Measurements from ENCODE around the gene NECTIN3. TPM values are rescaled to one million over a fixed set of nuclear protein-coding genes. Genes with fewer than 3 reads are reported as not detected.

NECTIN3 gene
- total RNA-seq, 2 experiments from 2014 or later = 0.22 TPM; not detected in 1

DNA sequence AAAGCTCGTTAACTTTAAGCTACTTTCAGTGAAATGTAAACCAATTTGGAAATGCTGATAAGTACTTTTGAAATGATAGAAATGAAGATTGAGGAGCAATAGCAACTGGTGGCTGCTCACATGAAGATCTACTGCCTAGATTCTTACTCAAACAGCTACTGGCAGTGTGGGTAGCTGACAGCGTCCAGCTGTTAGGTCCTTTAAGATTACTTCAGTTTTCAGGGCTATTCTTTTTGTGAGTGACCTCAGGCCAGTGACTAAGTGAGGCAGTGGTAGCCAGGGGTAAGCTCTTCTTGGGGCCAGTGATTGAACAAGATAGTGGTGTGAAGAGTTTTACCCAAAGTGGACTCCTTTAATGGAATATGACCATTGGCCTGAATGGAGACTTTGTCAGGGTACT lies 41.3 kb downstream of the NECTIN3 start:
- Histone ChIP-seq H3K4me3 (ENCODE audit: low read depth, low read length, poor library complexity, severe bottlenecking) (no peak overlapping the region), H2AFZ (ENCODE audit: low read length) (no peak overlapping the region), H3K9me2 (ENCODE audit: insufficient read depth, low read length) (no peaks in the 10 kb centered on the region), H4K20me1 (ENCODE audit: insufficient read depth, low read length) (no peaks in the 10 kb centered on the region), H3K4me2 (ENCODE audit: low read length) (no peak overlapping the region), H3K4me1 (ENCODE audit: insufficient read depth, low read length, poor library complexity, severe bottlenecking) (no peaks in the 10 kb centered on the region), H3K36me3 (ENCODE audit: insufficient read depth, low read length) (no peaks in the 10 kb centered on the region), H3K27ac (ENCODE audit: low read depth, low read length, poor library complexity, severe bottlenecking) (no peak overlapping the region), H3K9me3 (ENCODE audit: low read length) (no peaks in the 10 kb centered on the region), H3K79me2 (ENCODE audit: insufficient read depth, low read depth, low read length) (no peaks in the 10 kb centered on the region)
- ChIA-PET POLR2A (interaction anchor here (0.7 to 1.5 kb wide), 2 partner anchors 33 to 410 kb away, joined by 3 to 4 read pairs; no protein-coding TSS in a partner anchor), CTCF (ENCODE audit: unreplicated experiment) (no interaction called here)
- no TSS peak for BruUV-seq (replicated peaks)
- intact Hi-C loops (cut with micrococcal nuclease; ENCODE audit: unreplicated experiment) = no loop called here
- no peak for DNase-seq (ENCODE audit: low spot score)
- TF ChIP-seq EZH2phosphoT487 (IDR thresholded peaks at IDR 0.05; ENCODE audit: borderline replicate concordance, low read depth, low read length) = no peak
- TF ChIP-seq, protein P1, sequence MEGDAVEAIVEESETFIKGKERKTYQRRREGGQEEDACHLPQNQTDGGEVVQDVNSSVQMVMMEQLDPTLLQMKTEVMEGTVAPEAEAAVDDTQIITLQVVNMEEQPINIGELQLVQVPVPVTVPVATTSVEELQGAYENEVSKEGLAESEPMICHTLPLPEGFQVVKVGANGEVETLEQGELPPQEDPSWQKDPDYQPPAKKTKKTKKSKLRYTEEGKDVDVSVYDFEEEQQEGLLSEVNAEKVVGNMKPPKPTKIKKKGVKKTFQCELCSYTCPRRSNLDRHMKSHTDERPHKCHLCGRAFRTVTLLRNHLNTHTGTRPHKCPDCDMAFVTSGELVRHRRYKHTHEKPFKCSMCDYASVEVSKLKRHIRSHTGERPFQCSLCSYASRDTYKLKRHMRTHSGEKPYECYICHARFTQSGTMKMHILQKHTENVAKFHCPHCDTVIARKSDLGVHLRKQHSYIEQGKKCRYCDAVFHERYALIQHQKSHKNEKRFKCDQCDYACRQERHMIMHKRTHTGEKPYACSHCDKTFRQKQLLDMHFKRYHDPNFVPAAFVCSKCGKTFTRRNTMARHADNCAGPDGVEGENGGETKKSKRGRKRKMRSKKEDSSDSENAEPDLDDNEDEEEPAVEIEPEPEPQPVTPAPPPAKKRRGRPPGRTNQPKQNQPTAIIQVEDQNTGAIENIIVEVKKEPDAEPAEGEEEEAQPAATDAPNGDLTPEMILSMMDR (conservative IDR thresholded peaks at IDR 0.05; ENCODE audit: low read length) = no peak

DNA sequence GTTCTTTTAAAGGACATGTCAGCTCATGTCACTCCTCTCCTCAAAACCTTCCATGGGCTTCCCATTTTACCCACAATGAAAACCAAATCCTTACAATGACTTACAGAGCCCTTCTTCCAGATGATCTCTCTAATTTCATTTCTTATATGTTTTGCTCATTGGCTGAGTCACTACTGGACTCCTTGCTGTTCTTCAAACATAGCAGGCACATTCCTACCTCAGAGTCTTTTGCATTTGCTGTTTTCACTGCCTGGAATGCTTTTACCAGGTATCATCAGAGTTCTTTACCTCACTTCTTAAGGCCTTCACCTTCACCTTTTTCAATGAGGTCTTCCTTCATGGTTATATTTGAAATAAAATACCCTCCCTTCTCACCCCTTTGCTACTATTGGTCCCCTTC lies 57.3 kb downstream of the NECTIN3 start:
- H4K20me1 ChIP-seq (ENCODE audit: insufficient read depth, low read length) = no peaks in the 10 kb centered on the region
- no peak overlapping the region for H2AFZ ChIP-seq (ENCODE audit: low read length)
- no peak overlapping the region for H3K4me2 ChIP-seq (ENCODE audit: low read length)
- no peaks in the 10 kb centered on the region for H3K79me2 ChIP-seq (ENCODE audit: insufficient read depth, low read depth, low read length)
- POLR2A ChIA-PET = no interaction called here
- H3K36me3 ChIP-seq (ENCODE audit: insufficient read depth, low read length) = no peaks in the 10 kb centered on the region
- H3K9me3 ChIP-seq (ENCODE audit: low read length) = no peaks in the 10 kb centered on the region
- BruUV-seq (replicated peaks) = no TSS peak
- H3K27ac ChIP-seq (ENCODE audit: low read depth, low read length, poor library complexity, severe bottlenecking) = no peak overlapping the region
- TF ChIP-seq, protein P1 (conservative IDR thresholded peaks at IDR 0.05; ENCODE audit: low read length) = no peak
- TF ChIP-seq EZH2phosphoT487 (IDR thresholded peaks at IDR 0.05; ENCODE audit: borderline replicate concordance, low read depth, low read length) = no peak
- H3K4me1 ChIP-seq (ENCODE audit: insufficient read depth, low read length, poor library complexity, severe bottlenecking) = no peaks in the 10 kb centered on the region
- no peak for DNase-seq (ENCODE audit: low spot score)
- no peak overlapping the region for H3K4me3 ChIP-seq (ENCODE audit: low read depth, low read length, poor library complexity, severe bottlenecking)
- intact Hi-C loops (cut with micrococcal nuclease; ENCODE audit: unreplicated experiment) = no loop called here
- CTCF ChIA-PET (ENCODE audit: unreplicated experiment) = no interaction called here
- no peaks in the 10 kb centered on the region for H3K9me2 ChIP-seq (ENCODE audit: insufficient read depth, low read length)

DNA sequence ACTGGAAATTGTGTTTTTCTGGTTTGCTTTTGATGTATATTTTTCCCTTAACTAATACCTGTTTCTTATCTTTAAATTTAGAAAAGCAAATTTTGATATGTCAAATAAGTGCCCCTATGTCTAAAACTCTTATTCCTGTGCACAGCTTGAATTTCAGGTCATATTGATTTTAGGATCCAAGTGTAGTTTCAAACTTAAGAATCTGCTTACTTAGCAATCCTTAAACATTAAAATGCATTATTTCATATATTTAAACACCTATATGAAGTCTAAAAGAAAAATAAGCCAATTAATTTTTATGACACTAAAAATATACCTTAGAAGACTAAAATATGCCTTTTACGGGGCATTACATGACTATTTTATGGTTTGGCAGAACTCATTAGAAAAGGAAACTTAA lies 59.2 kb downstream of the NECTIN3 start:
- Histone ChIP-seq H2AFZ (ENCODE audit: low read length) (no peak overlapping the region), H3K79me2 (ENCODE audit: insufficient read depth, low read depth, low read length) (no peaks in the 10 kb centered on the region), H3K4me1 (ENCODE audit: insufficient read depth, low read length, poor library complexity, severe bottlenecking) (no peaks in the 10 kb centered on the region), H3K4me3 (ENCODE audit: low read depth, low read length, poor library complexity, severe bottlenecking) (no peak overlapping the region), H3K9me2 (ENCODE audit: insufficient read depth, low read length) (no peaks in the 10 kb centered on the region), H3K27ac (ENCODE audit: low read depth, low read length, poor library complexity, severe bottlenecking) (no peak overlapping the region), H3K9me3 (ENCODE audit: low read length) (no peaks in the 10 kb centered on the region), H3K4me2 (ENCODE audit: low read length) (no peak overlapping the region), H4K20me1 (ENCODE audit: insufficient read depth, low read length) (no peaks in the 10 kb centered on the region), H3K36me3 (ENCODE audit: insufficient read depth, low read length) (no peaks in the 10 kb centered on the region)
- POLR2A ChIA-PET = interaction anchor here (0.7 kb wide), 1 partner anchor 220 kb away, joined by 3 read pairs; no protein-coding TSS in a partner anchor
- no peak for TF ChIP-seq EZH2phosphoT487 (IDR thresholded peaks at IDR 0.05; ENCODE audit: borderline replicate concordance, low read depth, low read length)
- CTCF ChIA-PET (ENCODE audit: unreplicated experiment) = no interaction called here
- no peak for DNase-seq (ENCODE audit: low spot score)
- BruUV-seq (replicated peaks) = no TSS peak
- intact Hi-C loops (cut with micrococcal nuclease; ENCODE audit: unreplicated experiment) = no loop called here
